Measurements from ENCODE around the gene SESN3.
"Not testable (repeated sequence)": the region's sequence is repeated elsewhere in the genome, so short reads cannot be mapped to it uniquely, and the experiment has no call there.

SESN3 gene

DNA sequence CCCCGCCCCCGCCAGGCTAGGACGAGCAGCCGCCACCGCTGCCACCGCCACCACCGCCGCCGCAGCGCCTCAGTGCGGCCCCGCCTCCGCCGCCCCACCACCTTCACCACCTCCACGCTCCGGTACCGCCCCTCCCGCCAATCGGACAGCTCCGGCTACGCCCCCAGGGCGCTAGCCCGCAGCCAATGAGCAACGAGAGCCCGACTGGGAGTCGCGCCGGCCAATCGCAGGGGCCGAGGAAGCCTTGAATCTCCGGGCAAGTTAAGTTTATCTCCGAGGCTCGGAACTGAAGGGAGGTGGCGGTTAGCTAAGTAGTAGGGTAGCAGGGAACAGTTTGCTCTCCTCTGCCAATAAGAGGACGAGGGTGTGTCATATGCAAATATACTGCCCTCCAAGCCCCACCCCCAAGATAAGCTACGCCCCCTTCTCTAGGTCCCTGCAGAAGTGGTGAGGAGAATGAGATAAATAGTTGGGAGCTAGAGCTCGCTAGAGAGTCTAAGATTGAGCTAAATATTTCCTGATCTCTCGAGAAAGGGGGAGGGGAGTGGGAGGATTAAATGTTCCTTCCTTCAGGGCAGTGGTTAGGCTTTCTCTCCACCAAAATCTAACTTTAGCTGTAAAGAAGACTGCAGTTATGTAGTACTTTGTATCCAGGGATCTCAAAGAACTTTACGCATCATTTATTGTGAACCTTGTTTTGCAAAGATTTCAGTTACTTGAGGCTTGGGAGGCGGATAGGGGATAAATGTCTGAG, at the start of gene SESN3:
Gene SESN3, minus strand, starts transcription at position 76 of the 754 bp plus-strand sequence. CDS start 342 bp downstream, outside the sequence.
- DNase-seq: peak; percentile 97

GRCh38 chr11:95279921-95280868, 49.2 kb upstream of the SESN3 start:
- DNase-seq: no peak

DNA sequence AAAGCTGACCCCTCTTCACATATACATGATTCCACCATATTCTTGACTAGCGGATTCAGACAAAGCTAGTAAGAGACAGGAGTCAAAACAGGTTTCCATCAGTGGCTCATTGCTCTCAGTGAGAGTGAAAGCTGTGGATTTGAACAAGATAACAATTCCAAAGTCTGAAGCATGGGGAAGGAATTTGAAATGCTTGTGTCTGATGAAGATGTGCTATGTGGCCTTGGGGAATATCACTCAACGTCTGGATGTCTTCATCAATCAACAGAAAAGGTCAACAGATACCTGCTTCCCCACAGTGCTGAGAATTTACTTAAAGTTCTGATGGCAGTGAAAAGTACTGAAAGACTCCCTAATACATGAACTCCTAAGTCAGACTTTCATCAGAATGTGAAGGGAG, 46.9 kb upstream of the SESN3 start:
- no peak for DNase-seq

- DNase-seq: no peak
Measured at GRCh38 chr11:95276139-95276538, 45.1 kb upstream of the SESN3 start.

DNA sequence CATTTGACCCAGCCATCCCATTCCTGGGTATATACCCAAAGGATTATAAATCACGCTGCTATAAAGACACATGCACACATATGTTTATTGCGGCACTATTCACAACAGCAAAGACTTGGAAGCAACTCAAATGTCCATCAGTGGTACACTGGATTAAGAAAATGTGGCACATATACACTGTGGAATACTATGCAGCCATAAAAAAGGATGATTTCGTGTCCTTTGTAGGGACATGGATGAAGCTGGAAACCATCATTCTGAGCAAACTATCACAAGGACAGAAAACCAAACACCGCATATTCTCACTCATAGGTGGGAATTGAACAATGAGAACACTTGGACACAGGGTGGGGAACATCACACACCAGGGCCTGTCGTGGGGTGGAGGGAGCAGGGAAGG, 42.6 kb upstream of the SESN3 start:
- not testable (repeated sequence) for DNase-seq

- no peak for DNase-seq
Measured at GRCh38 chr11:95269036-95269819, 38.2 kb upstream of the SESN3 start.

DNA sequence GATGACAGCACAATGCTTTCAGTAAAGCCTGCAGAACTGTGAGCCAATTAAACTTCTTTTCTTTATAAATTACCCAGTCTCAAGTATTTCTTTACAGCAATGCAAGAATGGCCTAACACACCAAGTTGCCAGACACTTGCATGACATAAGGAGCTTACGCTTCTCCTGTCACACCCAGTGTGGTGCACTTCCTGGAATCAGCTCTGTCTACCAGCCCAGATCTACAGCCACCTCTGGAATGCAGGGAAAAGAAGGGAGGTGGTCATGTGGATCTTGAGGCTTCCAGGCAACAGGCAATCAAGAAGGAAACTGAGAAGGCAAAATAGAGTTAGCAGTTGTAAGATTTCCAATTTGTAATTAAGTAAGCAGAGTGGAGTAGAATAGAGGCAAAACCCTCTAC, 37.4 kb upstream of the SESN3 start:
- DNase-seq: no peak

- DNase-seq: no peak
Measured at GRCh38 chr11:95267601-95268213, 36.7 kb upstream of the SESN3 start.

- no peak for DNase-seq
Measured at GRCh38 chr11:95266751-95267374, 35.9 kb upstream of the SESN3 start.

DNA sequence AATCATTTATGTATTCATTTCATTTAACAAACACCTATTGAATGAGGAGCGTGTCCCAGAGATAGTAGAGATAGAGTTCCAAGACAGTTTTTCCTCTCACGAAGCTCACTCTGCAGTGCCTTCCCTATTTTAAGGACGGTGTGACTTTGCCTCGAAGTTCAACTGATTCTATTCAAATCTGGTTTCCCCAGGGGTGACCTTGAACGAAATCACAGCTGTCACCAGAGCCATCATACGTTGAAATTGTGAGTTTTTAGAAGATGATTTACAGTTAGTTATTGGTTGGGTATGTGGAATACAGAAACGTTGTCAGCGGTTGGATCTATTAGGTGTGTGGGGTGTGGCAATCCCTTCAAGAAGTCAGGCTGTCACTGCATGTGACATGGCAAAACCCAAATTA, 33.9 kb upstream of the SESN3 start:
- DNase-seq: no peak

GRCh38 chr11:95262994-95263765, 32.2 kb upstream of the SESN3 start:
- no peak for DNase-seq

DNA sequence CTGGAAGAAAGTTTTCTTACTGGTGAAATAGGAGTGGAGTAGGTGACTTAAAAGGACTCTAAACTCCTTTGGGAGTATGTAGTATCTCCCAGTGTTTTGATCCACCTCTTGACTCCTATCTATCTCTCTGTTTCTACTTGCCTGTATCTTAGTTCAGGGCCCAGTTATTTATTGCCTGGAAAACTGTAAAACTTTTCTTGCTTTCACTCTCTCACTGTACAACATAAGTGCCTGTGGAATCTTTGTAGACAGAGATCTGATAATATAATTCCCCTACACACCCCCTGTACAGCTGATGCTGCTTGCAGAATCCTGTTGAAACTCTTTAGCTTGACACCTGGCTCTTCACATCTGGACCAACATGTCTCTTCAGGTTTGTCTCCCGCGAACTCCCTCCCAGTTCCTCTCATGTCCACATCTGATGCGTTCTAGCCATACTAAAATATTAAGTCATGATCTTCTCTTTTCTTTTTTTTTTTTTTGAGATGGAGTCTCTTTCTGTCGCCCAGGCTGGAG, 26.5 kb upstream of the SESN3 start:
- no peak for DNase-seq

- no peak for DNase-seq
Measured at GRCh38 chr11:95256321-95256779, 25.3 kb upstream of the SESN3 start.

DNA sequence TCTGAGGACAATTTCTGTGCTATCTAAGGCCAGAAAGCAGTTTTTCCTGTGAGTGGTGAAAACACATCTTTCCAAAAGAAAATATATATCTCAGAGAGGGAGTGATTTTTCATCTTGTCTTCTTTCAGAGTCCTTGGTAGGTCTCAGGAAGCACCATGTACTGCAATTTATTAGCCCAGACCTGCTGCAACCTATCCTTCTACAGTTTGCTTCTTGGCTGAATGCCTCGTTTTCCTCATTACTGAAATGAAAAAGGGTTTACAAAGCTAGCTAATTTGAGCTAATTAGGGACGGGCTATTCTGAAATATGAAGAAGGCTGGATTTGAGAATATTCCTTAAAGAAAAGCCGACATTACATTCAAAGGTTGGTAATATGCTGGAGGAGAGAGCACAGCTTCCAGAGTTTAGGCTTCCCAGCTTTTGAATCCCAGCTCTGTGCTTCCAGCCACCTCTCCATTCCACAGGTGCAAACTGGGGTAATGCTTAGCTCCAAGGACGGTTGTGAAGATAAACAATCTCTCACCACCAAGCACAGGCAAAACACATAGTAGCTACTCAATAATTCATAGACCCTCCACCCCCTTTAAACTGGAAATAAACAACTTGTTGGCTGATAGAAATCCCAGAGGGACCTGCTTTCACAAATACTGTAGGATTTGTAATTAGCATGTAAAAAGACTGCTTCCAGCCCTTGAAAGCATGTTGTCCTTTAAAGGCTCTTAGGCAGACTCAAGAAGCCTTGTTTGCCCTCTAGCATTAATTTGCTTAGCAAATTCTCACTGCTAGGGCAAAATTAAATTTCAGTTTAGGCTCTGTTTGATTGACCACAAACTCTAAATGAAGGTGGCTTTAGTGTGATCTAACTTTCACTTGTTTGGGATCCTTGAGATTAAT, 24.5 kb upstream of the SESN3 start:
- DNase-seq: no peak

DNA sequence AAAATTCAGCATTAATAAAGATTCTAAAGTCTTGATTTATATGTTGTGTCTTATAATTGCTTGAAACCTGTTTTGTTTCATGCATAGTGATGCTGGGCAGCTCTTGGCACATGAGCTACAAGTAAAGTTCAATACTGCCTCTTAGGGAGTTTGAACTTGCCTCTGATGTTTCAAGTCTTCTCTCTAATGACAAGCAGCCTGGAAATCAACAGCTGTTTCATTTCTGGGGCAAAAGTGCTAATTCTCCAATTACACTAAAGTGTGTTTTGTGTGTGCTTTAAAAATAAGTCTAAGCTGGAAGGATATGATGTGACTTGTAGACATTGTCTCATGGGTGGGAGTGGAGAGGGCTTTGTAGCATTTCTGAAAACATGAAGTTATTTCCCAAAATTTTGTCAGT, 23.7 kb upstream of the SESN3 start:
- no peak for DNase-seq

GRCh38 chr11:95254131-95254704, 23.2 kb upstream of the SESN3 start:
- DNase-seq: peak; percentile 27

GRCh38 chr11:95253141-95253540, 22.1 kb upstream of the SESN3 start:
- no peak for DNase-seq

GRCh38 chr11:95252586-95252985, 21.6 kb upstream of the SESN3 start:
- DNase-seq: no peak

- DNase-seq: not testable (repeated sequence)
Measured at GRCh38 chr11:95251896-95252295, 20.9 kb upstream of the SESN3 start.
